GM23338 (cell line): Measurements from ENCODE around the gene TPP2. TPM values are rescaled to one million over a fixed set of nuclear protein-coding genes. Genes with fewer than 3 reads are reported as not detected.

Experiments
- ATAC-seq: fragments of 200-7000 bp; cut with Tn5 transposase; 3 replicates; pipeline ENCODE4 v1.9.1; 2020
- DNase-seq: peaks from one replicate; pipeline ENCODE4 v3.0.0-alpha.2; 2015; ENCODE audit warnings: low spot score
- H2AFZ ChIP-seq: fragments of 200-600 bp; sonication (generic); 2 replicates; pipeline ENCODE4 v1.8.0; 2016; ENCODE audit warnings: antibody characterized with exemption, mild to moderate bottlenecking, moderate library complexity
- H3F3A ChIP-seq: fragments of 200-600 bp; sonication (generic); replicated peaks from 2 replicates; pipeline ENCODE4 v1.8.0; 2017; ENCODE audit warnings: antibody characterized with exemption, mixed run types, low read depth
- H3K27ac ChIP-seq: fragments of 200-600 bp; sonication (generic); 2 replicates; pipeline ENCODE4 v1.6.1; 2016; ENCODE audit warnings: low read depth
- H3K27me3 ChIP-seq: fragments of 200-600 bp; sonication (generic); 2 replicates; pipeline ENCODE4 v1.8.0; 2016; ENCODE audit warnings: mild to moderate bottlenecking, mixed run types, moderate library complexity; ENCODE audit not compliant: insufficient read depth
- H3K36me3 ChIP-seq: fragments of 200-600 bp; sonication (generic); 2 replicates; pipeline ENCODE4 v1.8.0; 2016; ENCODE audit warnings: mild to moderate bottlenecking; ENCODE audit not compliant: insufficient read depth
- H3K4me1 ChIP-seq: fragments of 200-600 bp; sonication (generic); 2 replicates; pipeline ENCODE4 v1.8.0; 2016; ENCODE audit warnings: mild to moderate bottlenecking, moderate library complexity; ENCODE audit not compliant: insufficient read depth
- H3K4me2 ChIP-seq: fragments of 200-600 bp; sonication (generic); 2 replicates; pipeline ENCODE4 v1.7.1; 2017; ENCODE audit warnings: mixed run types
- H3K4me3 ChIP-seq: fragments of 200-600 bp; sonication (generic); 2 replicates; pipeline ENCODE4 v1.6.1; 2016; ENCODE audit warnings: mixed run types
- H3K79me2 ChIP-seq: fragments of 200-600 bp; sonication (generic); replicated peaks from 2 replicates; pipeline ENCODE4 v1.8.0; 2017; ENCODE audit warnings: mild to moderate bottlenecking; ENCODE audit not compliant: insufficient read depth
- H3K9me2 ChIP-seq: fragments of 200-600 bp; sonication (generic); 2 replicates; pipeline ENCODE4 v1.8.0; 2017; ENCODE audit not compliant: insufficient read depth
- H4K20me1 ChIP-seq: fragments of 200-600 bp; sonication (generic); replicated peaks from 2 replicates; pipeline ENCODE4 v1.8.0; 2017; ENCODE audit warnings: mild to moderate bottlenecking; ENCODE audit not compliant: insufficient read depth
- H3K27ac Mint-ChIP-seq: 2 replicates; pipeline ENCODE4 v1.8.0; 2020; ENCODE audit warnings: inconsistent platforms, mild to moderate bottlenecking, moderate library complexity, mixed read lengths
- H3K27me3 Mint-ChIP-seq: 3 replicates; pipeline ENCODE4 v1.8.0; 2022; ENCODE audit warnings: low read depth, mild to moderate bottlenecking, moderate library complexity, mixed read lengths, inconsistent platforms; ENCODE audit not compliant: insufficient read depth, poor library complexity
- H3K36me3 Mint-ChIP-seq: 3 replicates; pipeline ENCODE4 v1.8.0; 2021; ENCODE audit warnings: low read depth, mild to moderate bottlenecking, inconsistent platforms, moderate library complexity, mixed read lengths
- H3K4me1 Mint-ChIP-seq: 3 replicates; pipeline ENCODE4 v1.8.0; 2020; ENCODE audit warnings: mild to moderate bottlenecking, inconsistent platforms, mixed read lengths
- H3K4me3 Mint-ChIP-seq: 3 replicates; pipeline ENCODE4 v1.8.0; 2021; ENCODE audit warnings: moderate library complexity, mild to moderate bottlenecking, inconsistent platforms, mixed read lengths
- H3K9me3 Mint-ChIP-seq: 3 replicates; pipeline ENCODE4 v1.8.0; 2020; ENCODE audit warnings: moderate library complexity, mild to moderate bottlenecking, inconsistent platforms, mixed read lengths
- CREB1 ChIP-seq: fragments of 250-450 bp; sonication (Bioruptor Pico); IDR thresholded peaks from 2 replicates; pipeline ENCODE4 v1.5.0; 2020; ENCODE audit warnings: low read depth, mild to moderate bottlenecking, moderate library complexity
- EZH2phosphoT487 ChIP-seq: fragments of 200-600 bp; sonication (generic); IDR thresholded peaks from one replicate; pipeline ENCODE4 v1.8.1; 2018; ENCODE audit warnings: antibody characterized with exemption; ENCODE audit not compliant: unreplicated experiment
- ZNF114 ChIP-seq: fragments of 250-450 bp; sonication (Bioruptor Pico); IDR thresholded peaks from 2 replicates; pipeline ENCODE4 v1.5.0; 2020; ENCODE audit warnings: mild to moderate bottlenecking, moderate library complexity
- polyA plus RNA-seq: library from polyadenylated mRNA; unstranded; fragments of >200 nt; fragmentation: Nextera tagmentation; extraction: Ambion mirVana; gene quantifications from 2 replicates; pipeline ENCODE4 v1.2.1, GENCODE V29; 2016
- total RNA-seq: library from RNA; depleted of rRNA; stranded (reverse); fragments of >200 nt; shearing (Covaris generic); gene quantifications from 2 replicates; pipeline ENCODE4 v1.2.3, GENCODE V29; 2014
- TF ChIP-seq, protein P1 (sequence below): fragments of 250-450 bp; sonication (Bioruptor Pico); IDR thresholded peaks from 2 replicates; pipeline ENCODE4 v1.5.0; 2020; ENCODE audit warnings: mild to moderate bottlenecking, moderate library complexity

Gene TPP2
- total and polyA plus RNA-seq, 2 experiments from 2014 or later: 56.6 to 111 TPM

DNA sequence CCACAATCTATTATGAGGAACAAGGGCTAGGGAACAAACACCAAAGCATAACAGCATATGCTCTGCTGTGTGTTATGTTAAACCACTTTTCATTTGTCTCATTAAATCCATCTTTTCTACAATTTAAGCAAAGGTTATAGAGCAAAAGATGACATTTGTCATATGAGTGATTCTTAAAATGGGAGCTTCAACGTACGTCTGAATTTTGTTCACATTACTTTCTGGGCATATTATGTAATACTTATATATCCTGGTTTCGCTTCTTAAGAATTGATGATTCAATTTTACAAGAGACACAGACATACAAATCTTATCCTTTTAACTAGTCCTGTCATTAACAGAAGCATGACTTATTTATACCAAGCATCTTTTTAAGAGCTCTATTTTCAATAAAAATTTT is 3.3 kb upstream of the TPP2 start (continued):
- TF ChIP-seq, protein P1, sequence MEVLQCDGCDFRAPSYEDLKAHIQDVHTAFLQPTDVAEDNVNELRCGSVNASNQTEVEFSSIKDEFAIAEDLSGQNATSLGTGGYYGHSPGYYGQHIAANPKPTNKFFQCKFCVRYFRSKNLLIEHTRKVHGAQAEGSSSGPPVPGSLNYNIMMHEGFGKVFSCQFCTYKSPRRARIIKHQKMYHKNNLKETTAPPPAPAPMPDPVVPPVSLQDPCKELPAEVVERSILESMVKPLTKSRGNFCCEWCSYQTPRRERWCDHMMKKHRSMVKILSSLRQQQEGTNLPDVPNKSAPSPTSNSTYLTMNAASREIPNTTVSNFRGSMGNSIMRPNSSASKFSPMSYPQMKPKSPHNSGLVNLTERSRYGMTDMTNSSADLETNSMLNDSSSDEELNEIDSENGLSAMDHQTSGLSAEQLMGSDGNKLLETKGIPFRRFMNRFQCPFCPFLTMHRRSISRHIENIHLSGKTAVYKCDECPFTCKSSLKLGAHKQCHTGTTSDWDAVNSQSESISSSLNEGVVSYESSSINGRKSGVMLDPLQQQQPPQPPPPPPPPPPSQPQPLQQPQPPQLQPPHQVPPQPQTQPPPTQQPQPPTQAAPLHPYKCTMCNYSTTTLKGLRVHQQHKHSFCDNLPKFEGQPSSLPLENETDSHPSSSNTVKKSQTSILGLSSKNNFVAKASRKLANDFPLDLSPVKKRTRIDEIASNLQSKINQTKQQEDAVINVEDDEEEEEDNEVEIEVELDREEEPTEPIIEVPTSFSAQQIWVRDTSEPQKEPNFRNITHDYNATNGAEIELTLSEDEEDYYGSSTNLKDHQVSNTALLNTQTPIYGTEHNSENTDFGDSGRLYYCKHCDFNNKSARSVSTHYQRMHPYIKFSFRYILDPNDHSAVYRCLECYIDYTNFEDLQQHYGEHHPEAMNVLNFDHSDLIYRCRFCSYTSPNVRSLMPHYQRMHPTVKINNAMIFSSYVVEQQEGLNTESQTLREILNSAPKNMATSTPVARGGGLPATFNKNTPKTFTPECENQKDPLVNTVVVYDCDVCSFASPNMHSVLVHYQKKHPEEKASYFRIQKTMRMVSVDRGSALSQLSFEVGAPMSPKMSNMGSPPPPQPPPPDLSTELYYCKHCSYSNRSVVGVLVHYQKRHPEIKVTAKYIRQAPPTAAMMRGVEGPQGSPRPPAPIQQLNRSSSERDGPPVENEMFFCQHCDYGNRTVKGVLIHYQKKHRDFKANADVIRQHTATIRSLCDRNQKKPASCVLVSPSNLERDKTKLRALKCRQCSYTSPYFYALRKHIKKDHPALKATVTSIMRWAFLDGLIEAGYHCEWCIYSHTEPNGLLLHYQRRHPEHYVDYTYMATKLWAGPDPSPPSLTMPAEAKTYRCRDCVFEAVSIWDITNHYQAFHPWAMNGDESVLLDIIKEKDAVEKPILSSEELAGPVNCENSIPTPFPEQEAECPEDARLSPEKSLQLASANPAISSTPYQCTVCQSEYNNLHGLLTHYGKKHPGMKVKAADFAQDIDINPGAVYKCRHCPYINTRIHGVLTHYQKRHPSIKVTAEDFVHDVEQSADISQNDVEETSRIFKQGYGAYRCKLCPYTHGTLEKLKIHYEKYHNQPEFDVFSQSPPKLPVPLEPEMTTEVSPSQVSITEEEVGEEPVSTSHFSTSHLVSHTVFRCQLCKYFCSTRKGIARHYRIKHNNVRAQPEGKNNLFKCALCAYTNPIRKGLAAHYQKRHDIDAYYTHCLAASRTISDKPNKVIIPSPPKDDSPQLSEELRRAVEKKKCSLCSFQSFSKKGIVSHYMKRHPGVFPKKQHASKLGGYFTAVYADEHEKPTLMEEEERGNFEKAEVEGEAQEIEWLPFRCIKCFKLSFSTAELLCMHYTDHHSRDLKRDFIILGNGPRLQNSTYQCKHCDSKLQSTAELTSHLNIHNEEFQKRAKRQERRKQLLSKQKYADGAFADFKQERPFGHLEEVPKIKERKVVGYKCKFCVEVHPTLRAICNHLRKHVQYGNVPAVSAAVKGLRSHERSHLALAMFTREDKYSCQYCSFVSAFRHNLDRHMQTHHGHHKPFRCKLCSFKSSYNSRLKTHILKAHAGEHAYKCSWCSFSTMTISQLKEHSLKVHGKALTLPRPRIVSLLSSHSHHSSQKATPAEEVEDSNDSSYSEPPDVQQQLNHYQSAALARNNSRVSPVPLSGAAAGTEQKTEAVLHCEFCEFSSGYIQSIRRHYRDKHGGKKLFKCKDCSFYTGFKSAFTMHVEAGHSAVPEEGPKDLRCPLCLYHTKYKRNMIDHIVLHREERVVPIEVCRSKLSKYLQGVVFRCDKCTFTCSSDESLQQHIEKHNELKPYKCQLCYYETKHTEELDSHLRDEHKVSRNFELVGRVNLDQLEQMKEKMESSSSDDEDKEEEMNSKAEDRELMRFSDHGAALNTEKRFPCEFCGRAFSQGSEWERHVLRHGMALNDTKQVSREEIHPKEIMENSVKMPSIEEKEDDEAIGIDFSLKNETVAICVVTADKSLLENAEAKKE (CRISPR knock-in tag): no peak

DNA sequence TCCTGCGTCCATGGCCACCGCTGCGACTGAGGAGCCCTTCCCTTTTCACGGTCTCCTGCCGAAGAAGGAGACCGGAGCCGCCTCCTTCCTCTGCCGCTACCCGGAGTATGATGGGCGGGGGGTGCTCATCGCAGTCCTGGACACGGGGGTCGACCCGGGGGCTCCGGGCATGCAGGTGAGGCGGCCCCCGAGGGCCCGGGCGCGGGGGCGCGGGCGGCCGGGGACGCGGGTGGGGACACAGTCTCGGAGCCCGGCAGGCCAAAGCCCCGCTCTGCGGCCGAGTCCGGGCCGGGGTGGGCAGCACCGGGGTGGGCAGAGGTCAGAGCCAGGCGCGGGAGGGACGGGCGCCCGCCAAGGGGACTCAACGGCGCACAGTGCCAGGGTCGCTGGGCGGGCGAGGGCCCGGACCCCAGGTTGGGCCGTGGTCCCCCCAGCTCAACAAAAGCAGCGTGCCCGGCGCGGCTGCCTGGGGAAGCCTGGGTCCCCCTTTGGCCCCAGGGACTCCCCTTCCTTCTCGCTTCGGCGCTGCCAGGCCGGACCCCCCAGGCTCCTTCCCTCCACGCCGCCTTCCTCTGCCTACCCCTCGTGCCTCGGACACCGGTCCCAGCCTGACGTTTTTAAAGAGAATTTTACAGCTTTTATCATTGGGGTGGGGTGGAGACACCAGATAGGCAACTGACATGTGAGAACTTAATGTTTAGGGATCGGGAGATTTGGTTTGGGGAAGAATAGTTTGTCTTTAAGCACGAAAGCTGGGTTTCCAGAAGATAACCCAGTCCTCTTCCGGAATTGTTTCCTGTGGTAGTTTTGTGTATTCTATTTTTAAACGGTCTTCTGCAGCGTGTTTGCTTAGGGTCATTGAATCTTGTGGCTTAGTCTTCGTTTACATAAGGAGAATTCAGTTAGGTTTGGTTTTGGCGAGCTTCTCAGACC is 509 bp downstream of the TPP2 start:
- Histone ChIP-seq H3K4me1 (peaks cover 58% of the 10 kb centered on the region), H3F3A (no peaks in the 10 kb centered on the region), H3K27me3 (no peaks in the 10 kb centered on the region), H3K9me2 (no peaks in the 10 kb centered on the region), H3K79me2 (peaks cover 73% of the 10 kb centered on the region), H2AFZ (no peak overlapping the region), H3K4me2 (peak overlapping the region; percentile 95), H3K4me3 (peak overlapping the region; percentile 79), H4K20me1 (peaks cover 37% of the 10 kb centered on the region), H3K36me3 (no peaks in the 10 kb centered on the region), H3K27ac (no peak overlapping the region)
- peaks cover 46% of the 10 kb centered on the region for H3K4me1 Mint-ChIP-seq
- peaks cover 12% of the 10 kb centered on the region for H3K27me3 Mint-ChIP-seq
- peak; percentile 20 for ATAC-seq
- peaks cover 3% of the 10 kb centered on the region; the same call in 1 of the 3 replicates for H3K36me3 Mint-ChIP-seq
- peak overlapping the region; percentile 89 for H3K27ac Mint-ChIP-seq
- peak overlapping the region; percentile 86 for H3K4me3 Mint-ChIP-seq
- peak; percentile 31 for DNase-seq
- H3K9me3 Mint-ChIP-seq: no peaks in the 10 kb centered on the region
- TF ChIP-seq, protein P1 (CRISPR knock-in tag): no peak
- TF ChIP-seq CREB1 (CRISPR knock-in tag) (no peak), ZNF114 (no peak), EZH2phosphoT487 (no peak)
